ENCODE measurements around the gene MITF.

The MITF gene

DNA sequence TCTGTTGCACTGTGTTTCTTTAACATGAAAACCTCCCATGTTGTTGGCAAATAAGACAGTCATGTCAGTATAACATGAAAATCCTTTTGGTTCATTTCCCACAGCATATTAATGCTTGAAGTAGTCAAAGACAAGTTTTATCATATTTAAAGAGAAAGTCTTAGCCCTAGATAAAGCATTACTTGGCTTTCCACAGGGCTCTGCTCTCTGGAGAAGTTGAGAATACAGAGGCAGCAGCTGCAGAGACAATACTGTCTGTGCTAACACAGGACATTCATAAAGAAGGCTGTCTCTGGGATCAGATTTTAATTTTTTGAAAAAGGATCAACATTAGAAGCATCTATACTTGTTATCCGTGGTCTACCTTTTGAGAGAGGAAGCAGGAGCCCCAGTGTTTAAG lies 156.8 kb downstream of the MITF start:
- no peak overlapping the region for H3K27ac ChIP-seq (ENCODE audit: low read length)
- H3K9me3 ChIP-seq (ENCODE audit: insufficient read depth, low read length): no peaks in the 10 kb centered on the region
- no peak overlapping the region for H3K4me3 ChIP-seq (ENCODE audit: low read length)
- H4K20me1 ChIP-seq (ENCODE audit: insufficient read depth, low read length): no peaks in the 10 kb centered on the region
- no peaks in the 10 kb centered on the region for H3K79me2 ChIP-seq (ENCODE audit: low read length)
- no peak overlapping the region for H3K4me2 ChIP-seq (ENCODE audit: low read length)
- H3K9ac ChIP-seq (ENCODE audit: low read length): no peak overlapping the region
- TF ChIP-seq EZH2phosphoT487 (IDR thresholded peaks at IDR 0.05; ENCODE audit: low read depth): no peak
- TF ChIP-seq, protein P1, sequence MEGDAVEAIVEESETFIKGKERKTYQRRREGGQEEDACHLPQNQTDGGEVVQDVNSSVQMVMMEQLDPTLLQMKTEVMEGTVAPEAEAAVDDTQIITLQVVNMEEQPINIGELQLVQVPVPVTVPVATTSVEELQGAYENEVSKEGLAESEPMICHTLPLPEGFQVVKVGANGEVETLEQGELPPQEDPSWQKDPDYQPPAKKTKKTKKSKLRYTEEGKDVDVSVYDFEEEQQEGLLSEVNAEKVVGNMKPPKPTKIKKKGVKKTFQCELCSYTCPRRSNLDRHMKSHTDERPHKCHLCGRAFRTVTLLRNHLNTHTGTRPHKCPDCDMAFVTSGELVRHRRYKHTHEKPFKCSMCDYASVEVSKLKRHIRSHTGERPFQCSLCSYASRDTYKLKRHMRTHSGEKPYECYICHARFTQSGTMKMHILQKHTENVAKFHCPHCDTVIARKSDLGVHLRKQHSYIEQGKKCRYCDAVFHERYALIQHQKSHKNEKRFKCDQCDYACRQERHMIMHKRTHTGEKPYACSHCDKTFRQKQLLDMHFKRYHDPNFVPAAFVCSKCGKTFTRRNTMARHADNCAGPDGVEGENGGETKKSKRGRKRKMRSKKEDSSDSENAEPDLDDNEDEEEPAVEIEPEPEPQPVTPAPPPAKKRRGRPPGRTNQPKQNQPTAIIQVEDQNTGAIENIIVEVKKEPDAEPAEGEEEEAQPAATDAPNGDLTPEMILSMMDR (IDR thresholded peaks at IDR 0.05; ENCODE audit: low read depth, low read length): no peak
- H3K4me1 ChIP-seq (ENCODE audit: low read length): no peaks in the 10 kb centered on the region
- H3K27me3 ChIP-seq (ENCODE audit: low read depth, low read length): 0 out of 2 replicates have a peak, but pooled peaks cover 4% of the 10 kb centered on the region
- H2AFZ ChIP-seq (ENCODE audit: low read depth, low read length): no peak overlapping the region
- H3K36me3 ChIP-seq (replicated peaks; ENCODE audit: low read depth, low read length): no peaks in the 10 kb centered on the region

DNA sequence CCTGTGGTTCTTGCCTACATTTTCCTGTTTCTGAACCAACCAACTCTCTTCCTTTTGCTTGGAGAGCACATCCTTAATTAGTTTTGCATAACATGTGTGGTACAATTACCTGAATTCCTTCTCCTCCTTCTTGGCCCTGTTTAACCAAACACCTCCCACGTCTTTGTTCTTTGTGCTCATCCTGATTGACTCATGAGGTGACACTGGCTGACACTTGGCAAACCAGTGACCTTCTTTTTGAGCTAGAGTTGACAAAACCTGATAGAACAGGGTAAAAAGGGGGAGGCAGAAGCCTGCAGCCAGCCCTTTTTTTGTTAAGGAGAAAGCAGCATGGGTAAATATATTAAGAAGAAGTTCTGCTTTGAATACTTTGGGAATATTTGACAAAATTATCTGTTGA lies 161.1 kb downstream of the MITF start:
- Histone ChIP-seq H2AFZ (ENCODE audit: low read depth, low read length) (no peak overlapping the region), H3K27me3 (ENCODE audit: low read depth, low read length) (0 out of 2 replicates have a peak, but pooled peaks cover 4% of the 10 kb centered on the region), H3K4me2 (ENCODE audit: low read length) (no peak overlapping the region), H3K9me3 (ENCODE audit: insufficient read depth, low read length) (no peaks in the 10 kb centered on the region), H3K27ac (ENCODE audit: low read length) (no peak overlapping the region), H3K4me3 (ENCODE audit: low read length) (no peak overlapping the region), H4K20me1 (ENCODE audit: insufficient read depth, low read length) (no peaks in the 10 kb centered on the region), H3K4me1 (ENCODE audit: low read length) (no peaks in the 10 kb centered on the region), H3K9ac (ENCODE audit: low read length) (no peak overlapping the region), H3K79me2 (ENCODE audit: low read length) (no peaks in the 10 kb centered on the region), H3K36me3 (replicated peaks; ENCODE audit: low read depth, low read length) (no peaks in the 10 kb centered on the region)
- TF ChIP-seq, protein P1 (IDR thresholded peaks at IDR 0.05; ENCODE audit: low read depth, low read length): no peak
- TF ChIP-seq EZH2phosphoT487 (IDR thresholded peaks at IDR 0.05; ENCODE audit: low read depth): no peak

DNA sequence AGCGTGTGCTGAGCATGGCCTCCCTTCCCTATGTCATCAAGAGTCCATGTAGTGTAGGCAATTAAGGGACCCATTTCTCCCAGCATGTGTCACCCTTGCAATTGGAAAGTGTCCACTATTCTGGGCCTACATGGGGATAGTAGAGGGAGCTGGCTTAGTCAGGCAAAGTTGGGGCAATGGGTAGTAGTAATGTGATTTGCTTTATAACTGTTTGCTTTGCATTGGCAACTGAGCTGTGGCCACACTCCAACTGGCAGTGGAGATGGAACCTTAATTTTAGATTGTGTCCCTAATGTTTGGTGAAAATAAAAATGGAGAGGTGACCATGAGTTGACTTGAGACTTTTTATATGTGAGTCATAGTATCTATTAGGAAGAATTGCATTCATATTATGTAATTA lies 162.5 kb downstream of the MITF start:
- Histone ChIP-seq H2AFZ (ENCODE audit: low read depth, low read length) (no peak overlapping the region), H3K36me3 (replicated peaks; ENCODE audit: low read depth, low read length) (no peaks in the 10 kb centered on the region), H3K4me1 (ENCODE audit: low read length) (no peaks in the 10 kb centered on the region), H3K4me3 (ENCODE audit: low read length) (no peak overlapping the region), H3K9me3 (ENCODE audit: insufficient read depth, low read length) (no peaks in the 10 kb centered on the region), H3K27me3 (ENCODE audit: low read depth, low read length) (0 out of 2 replicates have a peak, but pooled peaks cover 4% of the 10 kb centered on the region), H3K4me2 (ENCODE audit: low read length) (no peak overlapping the region), H3K9ac (ENCODE audit: low read length) (no peak overlapping the region), H4K20me1 (ENCODE audit: insufficient read depth, low read length) (no peaks in the 10 kb centered on the region), H3K79me2 (ENCODE audit: low read length) (no peaks in the 10 kb centered on the region), H3K27ac (ENCODE audit: low read length) (no peak overlapping the region)
- TF ChIP-seq EZH2phosphoT487 (IDR thresholded peaks at IDR 0.05; ENCODE audit: low read depth): no peak
- TF ChIP-seq, protein P1 (IDR thresholded peaks at IDR 0.05; ENCODE audit: low read depth, low read length): no peak

GRCh38 chr3:69902386-69902785 lies 163.1 kb downstream of the MITF start:
- no peaks in the 10 kb centered on the region for H3K79me2 ChIP-seq (ENCODE audit: low read length)
- no peak overlapping the region for H2AFZ ChIP-seq (ENCODE audit: low read depth, low read length)
- H3K9me3 ChIP-seq (ENCODE audit: insufficient read depth, low read length): no peaks in the 10 kb centered on the region
- H3K27ac ChIP-seq (ENCODE audit: low read length): no peak overlapping the region
- H3K4me3 ChIP-seq (ENCODE audit: low read length): no peak overlapping the region
- no peak for TF ChIP-seq EZH2phosphoT487 (IDR thresholded peaks at IDR 0.05; ENCODE audit: low read depth)
- TF ChIP-seq, protein P1 (IDR thresholded peaks at IDR 0.05; ENCODE audit: low read depth, low read length): no peak
- 0 out of 2 replicates have a peak, but pooled peaks cover 4% of the 10 kb centered on the region for H3K27me3 ChIP-seq (ENCODE audit: low read depth, low read length)
- H3K4me1 ChIP-seq (ENCODE audit: low read length): no peaks in the 10 kb centered on the region
- no peak overlapping the region for H3K9ac ChIP-seq (ENCODE audit: low read length)
- H3K36me3 ChIP-seq (replicated peaks; ENCODE audit: low read depth, low read length): no peaks in the 10 kb centered on the region
- no peaks in the 10 kb centered on the region for H4K20me1 ChIP-seq (ENCODE audit: insufficient read depth, low read length)
- H3K4me2 ChIP-seq (ENCODE audit: low read length): no peak overlapping the region
